ENCODE data around the gene SECISBP2.
"Not testable (repeated sequence)": the region's sequence is repeated elsewhere in the genome, so short reads cannot be mapped to it uniquely, and the experiment has no call there.

Gene SECISBP2

GRCh38 chr9:89309608-89310474 lies 8.5 kb upstream of the SECISBP2 start:
- FAIRE-seq = peak; percentile 56

- FAIRE-seq = peak; percentile 99
Observed at GRCh38 chr9:89310475-89311345, 7.6 kb upstream of the SECISBP2 start, which contains the start of gene CKS2. Gene CKS2, plus strand, starts transcription at chr9:89311195. Its CDS starts 98 bp downstream, at chr9:89311293.

- no peak for FAIRE-seq
Observed at GRCh38 chr9:89311346-89312221, 6.7 kb upstream of the SECISBP2 start.

GRCh38 chr9:89312222-89312571 lies 6.1 kb upstream of the SECISBP2 start:
- FAIRE-seq = no peak

- FAIRE-seq = no peak
Observed at GRCh38 chr9:89313842-89314241, 4.5 kb upstream of the SECISBP2 start.

- no peak for FAIRE-seq
Observed at GRCh38 chr9:89314955-89315354, 3.3 kb upstream of the SECISBP2 start.

GRCh38 chr9:89315482-89315881 lies 2.8 kb upstream of the SECISBP2 start:
- no peak for FAIRE-seq

GRCh38 chr9:89317282-89317681 lies 1.0 kb upstream of the SECISBP2 start:
- peak; percentile 84 for FAIRE-seq

- no peak for FAIRE-seq
Observed at GRCh38 chr9:89319015-89319905, 960 bp downstream of the SECISBP2 start.

GRCh38 chr9:89323390-89323789 lies 5.1 kb downstream of the SECISBP2 start:
- no peak for FAIRE-seq

- FAIRE-seq = no peak
Observed at GRCh38 chr9:89325733-89326132, 7.4 kb downstream of the SECISBP2 start.

GRCh38 chr9:89328064-89328463 lies 9.8 kb downstream of the SECISBP2 start:
- FAIRE-seq = no peak

GRCh38 chr9:89329917-89330316 lies 11.6 kb downstream of the SECISBP2 start:
- FAIRE-seq = no peak

GRCh38 chr9:89330513-89330912 lies 12.2 kb downstream of the SECISBP2 start:
- no peak for FAIRE-seq

GRCh38 chr9:89339807-89340206 lies 21.5 kb downstream of the SECISBP2 start:
- FAIRE-seq = no peak

GRCh38 chr9:89340332-89340731 lies 22.0 kb downstream of the SECISBP2 start:
- FAIRE-seq = no peak

- no peak for FAIRE-seq
Observed at GRCh38 chr9:89342213-89342612, 23.9 kb downstream of the SECISBP2 start.

- FAIRE-seq = no peak
Observed at GRCh38 chr9:89342948-89343347, 24.6 kb downstream of the SECISBP2 start.

GRCh38 chr9:89343812-89344211 lies 25.5 kb downstream of the SECISBP2 start:
- FAIRE-seq = not testable (repeated sequence)

- FAIRE-seq = no peak
Observed at GRCh38 chr9:89345476-89345875, 27.2 kb downstream of the SECISBP2 start.

GRCh38 chr9:89346696-89347095 lies 28.4 kb downstream of the SECISBP2 start:
- FAIRE-seq = no peak

GRCh38 chr9:89347651-89348050 lies 29.4 kb downstream of the SECISBP2 start:
- FAIRE-seq = no peak

Data from G401.6 (cell line).